Activated T-helper 2 cell treated with anti-CD3 and anti-CD28 coated beads, Interferon-gamma antibody, Interleukin-2, Interleukin-4, amounts not matched to agents 10 μg/mL and 5 μg/mL and 100 μg/mL, durations not matched to agents 14 hours and 24 hours and 36 hours (primary cell): ENCODE data around the gene GRIN2A. TPM values are rescaled to one million over a fixed set of nuclear protein-coding genes. Genes with fewer than 3 reads are reported as not detected.

Experiments used
- DNase-seq: peaks from one replicate; pipeline ENCODE4 v3.0.0; 2021; ENCODE audit warnings: low spot score
- H3K27ac Mint-ChIP-seq: one replicate; pipeline ENCODE4 v1.8.0; 2021; ENCODE audit warnings: mixed read lengths
- H3K27me3 Mint-ChIP-seq: one replicate; pipeline ENCODE4 v1.8.0; 2021; ENCODE audit warnings: low read depth, mixed read lengths
- H3K36me3 Mint-ChIP-seq: one replicate; pipeline ENCODE4 v1.8.0; 2021; ENCODE audit warnings: low read depth, mixed read lengths
- H3K4me1 Mint-ChIP-seq: one replicate; pipeline ENCODE4 v1.8.0; 2021; ENCODE audit warnings: low read depth, mixed read lengths
- H3K4me3 Mint-ChIP-seq: one replicate; pipeline ENCODE4 v1.8.0; 2021; ENCODE audit warnings: low read depth, mild to moderate bottlenecking, moderate library complexity, mixed read lengths
- H3K9me3 Mint-ChIP-seq: one replicate; pipeline ENCODE4 v1.8.0; 2021; ENCODE audit warnings: mixed read lengths
- intact Hi-C: fragments of 100-400 bp; cut with micrococcal nuclease; formaldehyde crosslinking; loops from one replicate; pipeline ENCODE4 v1.15.1; 2023
- total RNA-seq: library from RNA; stranded (reverse); gene quantifications from 2 replicates; pipeline ENCODE4 v1.2.3, GENCODE V29; 2022

GRIN2A gene
- total RNA-seq, 1 donor from 2014 or later = not detected

- intact Hi-C loops = no loop called here
- Mint-ChIP-seq H3K36me3 (no peaks in the 10 kb centered on the region), H3K4me1 (no peaks in the 10 kb centered on the region), H3K4me3 (no peak overlapping the region), H3K27me3 (no peaks in the 10 kb centered on the region), H3K9me3 (peaks cover 27% of the 10 kb centered on the region), H3K27ac (no peak overlapping the region)
- DNase-seq = no peak
These were observed 377.1 kb downstream of the GRIN2A start for GRCh38 chr16:9805109-9805508.

- H3K9me3 Mint-ChIP-seq = peaks cover 32% of the 10 kb centered on the region
- intact Hi-C loops = no loop called here
- no peaks in the 10 kb centered on the region for H3K27me3 Mint-ChIP-seq
- no peak overlapping the region for H3K4me3 Mint-ChIP-seq
- DNase-seq = no peak
- H3K36me3 Mint-ChIP-seq = no peaks in the 10 kb centered on the region
- no peak overlapping the region for H3K27ac Mint-ChIP-seq
- no peaks in the 10 kb centered on the region for H3K4me1 Mint-ChIP-seq
These were observed 380.1 kb downstream of the GRIN2A start for GRCh38 chr16:9802160-9802559.

GRCh38 chr16:9801651-9802050 lies 380.6 kb downstream of the GRIN2A start:
- Mint-ChIP-seq H3K4me3 (no peak overlapping the region), H3K27me3 (no peaks in the 10 kb centered on the region), H3K36me3 (no peaks in the 10 kb centered on the region), H3K4me1 (no peaks in the 10 kb centered on the region), H3K9me3 (peaks cover 28% of the 10 kb centered on the region), H3K27ac (no peak overlapping the region)
- no peak for DNase-seq
- intact Hi-C loops = no loop called here

DNA sequence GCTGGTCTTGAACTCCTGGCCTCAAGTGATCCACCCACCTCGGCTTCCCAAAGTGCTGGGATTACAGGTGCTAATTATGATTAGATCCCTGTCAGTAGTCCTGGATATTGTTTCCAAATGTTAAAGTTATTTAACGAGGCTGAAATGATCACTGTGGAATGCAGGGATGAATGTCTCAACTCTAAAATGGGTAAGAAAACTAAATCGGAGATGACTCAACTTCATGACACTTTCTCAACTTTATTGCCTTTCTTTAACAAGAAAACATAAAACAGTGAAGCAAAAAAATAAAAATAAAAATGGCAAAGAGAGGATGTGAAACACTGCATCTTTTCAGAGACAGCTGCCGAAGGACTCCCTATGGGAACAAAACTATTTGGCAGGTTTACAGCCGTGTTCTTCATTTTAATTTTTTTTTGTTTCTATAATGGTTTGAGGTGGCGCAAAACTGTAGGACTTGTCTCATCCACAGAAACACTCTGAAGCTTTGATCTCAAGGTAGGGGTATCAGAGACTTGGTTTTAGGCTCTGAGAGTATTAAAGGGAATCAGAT lies 382.0 kb downstream of the GRIN2A start:
- H3K36me3 Mint-ChIP-seq = no peaks in the 10 kb centered on the region
- intact Hi-C loops = no loop called here
- H3K27me3 Mint-ChIP-seq = no peaks in the 10 kb centered on the region
- DNase-seq = no peak
- peaks cover 18% of the 10 kb centered on the region for H3K9me3 Mint-ChIP-seq
- H3K27ac Mint-ChIP-seq = no peak overlapping the region
- H3K4me1 Mint-ChIP-seq = no peaks in the 10 kb centered on the region
- H3K4me3 Mint-ChIP-seq = no peak overlapping the region

DNA sequence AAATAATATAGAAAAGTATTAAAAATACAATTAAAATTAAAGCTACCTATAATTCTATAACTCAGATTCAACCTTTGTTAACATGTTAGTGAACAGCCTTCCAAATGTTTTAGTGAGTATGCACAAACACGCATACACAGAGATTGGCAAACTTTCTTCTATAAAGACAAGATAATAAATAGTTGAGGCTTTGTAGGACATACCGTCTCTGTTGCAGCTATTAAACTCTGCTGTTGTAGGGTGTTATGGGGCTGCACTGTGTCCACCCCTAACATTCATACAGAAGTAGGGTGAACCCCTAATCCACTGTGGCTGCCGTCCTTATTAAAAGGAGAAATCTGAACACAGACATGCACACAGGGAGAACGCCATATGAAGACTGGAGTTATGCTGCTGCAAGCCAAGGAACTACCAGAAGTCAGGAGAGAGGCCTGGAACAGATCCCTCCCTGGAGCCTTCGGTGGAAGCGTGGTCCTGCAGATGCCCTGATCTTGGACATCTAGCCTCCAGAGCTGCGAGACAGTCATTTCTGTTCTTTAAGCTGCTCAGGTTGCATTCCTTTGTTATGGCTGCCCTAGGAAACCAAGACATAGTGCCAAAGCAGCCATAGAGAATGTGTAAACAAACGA lies 383.2 kb downstream of the GRIN2A start:
- Mint-ChIP-seq H3K4me1 (no peaks in the 10 kb centered on the region), H3K27me3 (no peaks in the 10 kb centered on the region), H3K27ac (no peak overlapping the region), H3K36me3 (no peaks in the 10 kb centered on the region), H3K9me3 (peaks cover 23% of the 10 kb centered on the region), H3K4me3 (no peak overlapping the region)
- DNase-seq = no peak
- intact Hi-C loops = no loop called here

GRCh38 chr16:9798474-9798873 lies 383.8 kb downstream of the GRIN2A start:
- intact Hi-C loops = no loop called here
- H3K27me3 Mint-ChIP-seq = no peaks in the 10 kb centered on the region

GRCh38 chr16:9797306-9797705 lies 384.9 kb downstream of the GRIN2A start:
- intact Hi-C loops = no loop called here
- Mint-ChIP-seq H3K4me1 (no peaks in the 10 kb centered on the region), H3K4me3 (no peak overlapping the region), H3K27me3 (no peaks in the 10 kb centered on the region), H3K27ac (no peak overlapping the region), H3K9me3 (peaks cover 23% of the 10 kb centered on the region), H3K36me3 (no peaks in the 10 kb centered on the region)
- DNase-seq = no peak

More at GRCh38 chr16:9798474-9798873, 383.8 kb downstream of the GRIN2A start:
- Mint-ChIP-seq H3K9me3 (peaks cover 23% of the 10 kb centered on the region), H3K36me3 (no peaks in the 10 kb centered on the region), H3K4me3 (no peak overlapping the region), H3K27ac (no peak overlapping the region), H3K4me1 (no peaks in the 10 kb centered on the region)
- DNase-seq = no peak

GRCh38 chr16:9793623-9794022 lies 388.6 kb downstream of the GRIN2A start:
- Mint-ChIP-seq H3K9me3 (peaks cover 18% of the 10 kb centered on the region), H3K36me3 (no peaks in the 10 kb centered on the region), H3K27me3 (no peaks in the 10 kb centered on the region), H3K27ac (no peak overlapping the region), H3K4me3 (no peak overlapping the region), H3K4me1 (no peaks in the 10 kb centered on the region)
- no peak for DNase-seq
- intact Hi-C loops = no loop called here

- H3K4me3 Mint-ChIP-seq = no peak overlapping the region
- peaks cover 17% of the 10 kb centered on the region for H3K9me3 Mint-ChIP-seq
- no peaks in the 10 kb centered on the region for H3K4me1 Mint-ChIP-seq
- no peak overlapping the region for H3K27ac Mint-ChIP-seq
- no peaks in the 10 kb centered on the region for H3K27me3 Mint-ChIP-seq
- intact Hi-C loops = no loop called here
- DNase-seq = no peak
- H3K36me3 Mint-ChIP-seq = no peaks in the 10 kb centered on the region
These were observed 390.7 kb downstream of the GRIN2A start for GRCh38 chr16:9791556-9791955.

DNA sequence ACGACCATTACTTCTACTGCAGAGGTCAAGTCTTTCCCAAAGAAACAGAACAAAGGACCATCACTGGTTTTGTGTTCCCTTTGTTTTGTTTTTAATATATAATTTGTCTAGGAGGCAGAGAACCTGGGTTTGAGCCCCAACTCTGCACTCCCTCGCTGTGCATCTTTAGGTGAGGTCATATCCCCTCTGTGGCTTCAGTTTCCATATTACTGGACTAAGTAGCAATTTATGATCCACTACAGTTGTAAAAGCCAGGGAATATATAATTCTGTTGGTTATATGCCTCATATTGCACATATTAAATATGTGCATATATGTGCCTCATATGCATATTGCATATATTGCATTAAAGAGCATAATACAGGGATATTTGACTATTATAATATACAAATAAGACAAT lies 392.0 kb downstream of the GRIN2A start:
- Mint-ChIP-seq H3K4me1 (no peaks in the 10 kb centered on the region), H3K27ac (no peak overlapping the region), H3K27me3 (no peaks in the 10 kb centered on the region)

DNA sequence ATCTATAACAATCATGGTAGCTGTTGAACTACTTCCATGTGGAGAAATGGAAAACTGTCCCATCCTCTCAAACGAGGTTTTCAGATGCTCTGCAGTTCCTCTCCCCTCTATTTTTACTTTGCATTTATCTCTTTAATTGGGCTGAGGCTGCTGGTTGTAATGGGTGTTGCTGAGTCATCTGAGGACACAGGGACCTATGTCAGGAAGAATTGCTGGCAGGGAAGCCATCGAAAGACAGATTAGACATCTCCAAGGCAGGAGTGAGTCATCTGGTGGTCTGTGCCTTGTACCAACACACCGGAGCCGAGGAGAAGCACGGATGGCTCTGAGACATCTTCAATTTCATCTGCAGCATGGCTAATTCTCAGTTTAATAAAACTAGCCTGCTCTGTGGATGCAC lies 394.5 kb downstream of the GRIN2A start:
- no peak for DNase-seq
- Mint-ChIP-seq H3K27ac (no peak overlapping the region), H3K4me3 (no peak overlapping the region), H3K27me3 (no peaks in the 10 kb centered on the region), H3K4me1 (no peaks in the 10 kb centered on the region), H3K36me3 (no peaks in the 10 kb centered on the region), H3K9me3 (peaks cover 16% of the 10 kb centered on the region)
- intact Hi-C loops = no loop called here

More for the DNA sequence above, 392.0 kb downstream of the GRIN2A start:
- intact Hi-C loops = no loop called here
- no peaks in the 10 kb centered on the region for H3K36me3 Mint-ChIP-seq
- no peak overlapping the region for H3K4me3 Mint-ChIP-seq
- H3K9me3 Mint-ChIP-seq = peaks cover 17% of the 10 kb centered on the region
- no peak for DNase-seq

- H3K9me3 Mint-ChIP-seq = peaks cover 10% of the 10 kb centered on the region
- H3K4me1 Mint-ChIP-seq = no peaks in the 10 kb centered on the region
- DNase-seq = no peak
- H3K27ac Mint-ChIP-seq = no peak overlapping the region
- intact Hi-C loops = no loop called here
- no peaks in the 10 kb centered on the region for H3K27me3 Mint-ChIP-seq
- no peaks in the 10 kb centered on the region for H3K36me3 Mint-ChIP-seq
- no peak overlapping the region for H3K4me3 Mint-ChIP-seq
These were observed 401.4 kb downstream of the GRIN2A start for GRCh38 chr16:9780831-9781230.

DNA sequence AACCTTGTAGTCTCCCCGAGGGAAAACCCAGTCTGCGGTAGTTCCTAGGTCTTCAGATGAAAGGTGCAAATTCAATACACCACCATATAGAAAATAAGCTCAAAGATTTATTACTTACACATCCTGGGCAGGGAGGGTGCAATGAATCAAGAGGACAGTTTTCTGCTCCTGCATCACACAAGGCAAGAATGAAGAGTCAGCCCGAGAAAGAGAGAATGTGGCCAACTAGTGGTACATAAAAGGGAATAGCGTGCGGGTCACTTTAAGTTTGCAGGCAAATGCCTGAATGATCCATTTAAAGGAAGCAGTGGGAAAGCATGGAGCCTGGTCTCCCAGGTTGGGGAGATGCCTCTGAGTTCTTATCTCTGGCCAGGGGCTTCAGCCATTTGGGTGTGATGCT lies 403.4 kb downstream of the GRIN2A start:
- Mint-ChIP-seq H3K27me3 (no peaks in the 10 kb centered on the region), H3K4me1 (no peaks in the 10 kb centered on the region), H3K27ac (no peak overlapping the region), H3K9me3 (peaks cover 14% of the 10 kb centered on the region), H3K4me3 (no peak overlapping the region), H3K36me3 (no peaks in the 10 kb centered on the region)
- no peak for DNase-seq
- intact Hi-C loops = no loop called here

GRCh38 chr16:9775998-9776397 lies 406.2 kb downstream of the GRIN2A start:
- intact Hi-C loops = no loop called here

More at GRCh38 chr16:9775998-9776397, 406.2 kb downstream of the GRIN2A start:
- DNase-seq = no peak
- Mint-ChIP-seq H3K27me3 (no peaks in the 10 kb centered on the region), H3K4me1 (no peaks in the 10 kb centered on the region), H3K36me3 (no peaks in the 10 kb centered on the region), H3K27ac (no peak overlapping the region), H3K9me3 (peaks cover 8% of the 10 kb centered on the region), H3K4me3 (no peak overlapping the region)
